Measurements from ENCODE around the gene SORBS2.

The SORBS2 gene

DNA sequence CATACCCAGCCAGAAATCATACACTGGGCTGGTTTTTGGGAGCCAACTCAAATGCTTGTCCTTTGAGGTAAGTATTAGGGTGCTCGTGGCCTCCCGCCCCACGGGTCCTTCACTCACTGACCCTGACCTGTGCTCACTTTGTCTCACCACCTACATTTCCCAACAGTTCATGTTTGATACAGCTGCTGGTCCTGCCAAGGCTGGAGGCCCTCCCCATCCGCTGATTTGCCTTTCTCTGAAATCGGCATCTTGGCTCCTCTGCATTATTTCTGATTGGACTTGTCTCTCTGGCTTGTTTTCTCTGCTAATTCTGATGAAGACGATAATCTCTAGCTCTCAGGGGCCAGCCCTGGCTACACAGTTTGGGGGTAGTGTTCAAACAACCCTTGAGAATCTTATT, 70.2 kb downstream of the SORBS2 start:
- DNase-seq (ENCODE audit: low read depth in 3 of 3), result no peak

- DNase-seq (ENCODE audit: low read depth in 3 of 3), result no peak
Observed at GRCh38 chr4:185740471-185740873, 71.5 kb downstream of the SORBS2 start.

GRCh38 chr4:185738820-185739219, 73.2 kb downstream of the SORBS2 start:
- DNase-seq (ENCODE audit: low read depth in 3 of 3), result no peak

- no peak for DNase-seq (ENCODE audit: low read depth in 3 of 3)
Observed at GRCh38 chr4:185738038-185738552, 73.9 kb downstream of the SORBS2 start.

- no peak for DNase-seq (ENCODE audit: low read depth in 3 of 3)
Observed at GRCh38 chr4:185737489-185738037, 74.4 kb downstream of the SORBS2 start.

GRCh38 chr4:185736882-185737281, 75.1 kb downstream of the SORBS2 start:
- DNase-seq (ENCODE audit: low read depth in 3 of 3), result no peak

DNA sequence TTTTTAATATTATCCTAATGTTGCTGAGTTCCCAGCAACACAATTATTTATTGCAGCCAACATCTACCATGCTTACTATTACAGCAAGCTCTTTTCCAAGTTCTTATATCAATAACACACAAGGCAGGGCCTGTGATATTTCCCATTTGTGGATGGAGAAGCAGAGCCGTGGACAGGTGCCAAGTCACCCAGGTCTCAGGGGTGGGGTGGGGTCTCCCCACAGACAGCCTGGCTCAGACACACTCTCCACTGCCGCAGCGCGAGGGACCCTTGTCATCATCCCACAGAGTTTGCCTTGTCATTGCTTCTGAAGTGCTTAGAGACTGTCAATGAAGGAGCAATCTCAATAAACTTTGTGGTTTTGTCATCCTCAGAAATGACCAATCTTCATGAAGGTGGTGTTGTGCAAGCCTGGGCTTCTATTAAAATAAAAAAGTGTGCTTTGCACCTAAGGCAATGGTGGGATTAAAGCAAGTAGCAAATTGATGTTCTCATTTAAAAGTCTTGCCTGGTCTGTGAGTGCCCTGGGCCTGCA, 76.1 kb downstream of the SORBS2 start:
- DNase-seq (ENCODE audit: low read depth in 3 of 3), result no peak

DNA sequence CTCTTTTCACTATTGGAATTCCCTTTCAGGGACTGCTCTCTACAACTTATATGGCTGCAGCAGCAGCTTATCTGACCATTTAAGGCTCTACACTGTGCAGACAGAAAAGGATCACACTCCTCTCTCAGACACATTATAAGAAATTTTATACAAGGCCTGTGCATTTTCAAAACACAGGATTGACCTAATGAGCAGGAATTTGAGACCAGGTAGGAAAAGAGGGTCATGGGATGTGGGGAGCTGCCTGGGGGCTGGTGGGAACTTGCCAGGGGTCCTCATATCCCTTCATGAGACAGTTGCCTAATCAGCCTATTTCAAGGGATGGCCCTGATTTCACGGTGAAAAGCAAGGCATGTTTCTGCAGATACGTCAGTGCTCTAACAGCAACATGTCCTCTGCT, 77.1 kb downstream of the SORBS2 start:
- DNase-seq (ENCODE audit: low read depth in 3 of 3), result no peak

DNA sequence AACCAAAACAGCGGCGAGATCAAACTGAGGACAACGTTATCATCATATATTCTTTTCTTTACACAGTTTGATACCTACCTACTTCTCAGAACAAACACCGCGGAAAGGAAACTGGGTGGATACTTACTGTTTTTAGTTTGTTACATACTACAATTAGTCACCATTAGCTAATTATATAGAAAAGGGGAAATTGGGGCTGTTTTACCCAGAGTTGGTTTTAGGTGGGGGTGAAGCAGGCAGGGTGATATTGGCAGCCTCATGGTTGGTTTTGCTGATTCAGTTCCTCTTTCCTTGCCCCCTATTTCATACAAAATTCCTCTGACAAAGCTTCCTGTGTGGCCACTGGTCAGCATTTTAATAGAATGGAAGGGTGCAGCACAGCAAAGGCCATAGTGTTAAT, 77.8 kb downstream of the SORBS2 start:
- no peak for DNase-seq (ENCODE audit: low read depth in 3 of 3)

DNA sequence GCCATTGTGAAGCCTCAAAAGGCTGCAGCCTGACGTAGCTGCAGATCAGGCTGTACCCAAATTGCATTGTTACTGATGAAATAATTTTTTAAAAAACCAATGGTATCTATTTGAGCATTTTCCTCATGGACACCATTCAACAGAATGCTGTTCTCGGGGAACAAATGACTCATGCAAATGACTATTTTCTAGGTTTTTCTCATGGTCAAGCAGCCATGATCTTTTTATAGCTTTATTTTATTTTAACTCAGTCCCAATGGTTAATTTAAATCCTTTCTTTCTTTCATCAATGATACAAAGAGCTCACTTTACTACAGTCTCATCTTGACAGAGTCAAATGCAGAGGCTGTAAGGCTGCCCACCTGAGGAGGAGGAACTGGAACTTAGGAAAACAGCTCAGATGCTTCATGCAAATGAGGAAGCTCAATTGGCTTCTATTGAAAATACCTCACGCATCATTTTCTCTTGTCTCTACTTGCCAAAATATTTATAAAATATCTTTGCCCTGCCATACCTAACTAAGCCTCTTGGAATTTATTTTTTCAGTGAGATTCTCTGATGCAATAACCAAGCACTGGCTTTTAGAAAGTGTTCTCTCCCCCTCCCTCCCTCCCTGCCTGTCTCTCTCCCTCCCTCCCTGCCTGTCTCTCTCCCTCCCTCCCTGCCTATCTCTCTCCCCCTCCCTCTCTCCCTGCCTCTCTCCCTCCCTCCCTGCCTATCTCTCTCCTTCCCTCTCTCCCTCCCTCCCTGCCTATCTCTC, 81.0 kb downstream of the SORBS2 start:
- no peak for DNase-seq (ENCODE audit: low read depth in 3 of 3)

- no peak for DNase-seq (ENCODE audit: low read depth in 3 of 3)
Observed at GRCh38 chr4:185730387-185730786, 81.6 kb downstream of the SORBS2 start.

- no peak for DNase-seq (ENCODE audit: low read depth in 3 of 3)
Observed at GRCh38 chr4:185729391-185729804, 82.6 kb downstream of the SORBS2 start.

- DNase-seq (ENCODE audit: low read depth in 3 of 3), result no peak
Observed at GRCh38 chr4:185728893-185729292, 83.1 kb downstream of the SORBS2 start.

DNA sequence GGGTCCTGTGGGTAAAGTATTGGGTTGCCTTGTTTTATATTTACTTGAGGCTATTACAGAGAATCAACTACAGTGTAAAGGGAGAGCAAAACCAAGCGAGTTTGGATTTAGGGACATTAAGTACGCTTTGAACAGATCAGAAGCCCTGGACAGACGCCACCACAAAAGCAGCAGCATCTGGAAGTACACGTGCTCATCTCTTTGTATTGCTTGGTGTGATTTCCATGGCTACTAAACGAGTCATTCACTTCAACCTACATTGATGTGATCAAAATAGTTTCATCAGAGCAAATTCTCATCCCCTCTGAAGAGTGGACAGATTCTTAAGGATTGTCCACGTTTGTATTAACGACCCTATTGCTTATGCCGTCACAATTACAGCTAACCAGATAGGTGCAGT, 85.1 kb downstream of the SORBS2 start:
- DNase-seq (ENCODE audit: low read depth in 3 of 3), result no peak

GRCh38 chr4:185723631-185724260, 88.2 kb downstream of the SORBS2 start:
- no peak for DNase-seq (ENCODE audit: low read depth in 3 of 3)

DNA sequence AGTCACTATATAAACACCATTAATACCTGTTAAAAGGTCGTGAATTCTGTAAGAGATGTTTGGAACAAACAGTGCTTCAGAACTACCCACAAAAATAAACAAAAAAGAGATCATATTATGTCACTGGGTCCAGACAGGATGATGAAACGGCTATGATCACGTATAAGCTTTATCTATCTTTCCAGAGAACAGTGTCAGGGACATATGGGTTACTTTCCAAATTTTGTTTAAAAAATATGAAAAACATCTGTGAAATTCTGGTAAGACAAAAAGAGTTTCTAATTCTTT, 90.0 kb downstream of the SORBS2 start:
- no peak for DNase-seq (ENCODE audit: low read depth in 3 of 3)

GRCh38 chr4:185721190-185722028, 90.6 kb downstream of the SORBS2 start:
- no peak for DNase-seq (ENCODE audit: low read depth in 3 of 3)

GRCh38 chr4:185719500-185719858, 92.5 kb downstream of the SORBS2 start:
- DNase-seq (ENCODE audit: low read depth in 3 of 3), result no peak

GRCh38 chr4:185718578-185719499, 93.2 kb downstream of the SORBS2 start:
- no peak for DNase-seq (ENCODE audit: low read depth in 3 of 3)

- no peak for DNase-seq (ENCODE audit: low read depth in 3 of 3)
Observed at GRCh38 chr4:185717377-185717741, 94.6 kb downstream of the SORBS2 start.

Data from stimulated activated CD4-positive, alpha-beta T cell treated with anti-CD3 and anti-CD28 coated beads, TNF-alpha, amount 100 ng/mL, for 48 hours (primary cell).